Fibroblast of pulmonary artery (primary cell): ENCODE data around the gene RBM15.

Source experiments
- DNase-seq: peaks from one replicate; pipeline ENCODE4 v3.0.0-alpha.2; 2010; ENCODE audit warnings: low read depth
- H3K4me3 ChIP-seq: replicated peaks from 2 replicates; pipeline ENCODE4 v1.5.1; 2011; ENCODE audit warnings: low read depth, mild to moderate bottlenecking, control low read depth, low read length, moderate library complexity
- TF ChIP-seq, protein P1 (sequence below): IDR thresholded peaks from 2 replicates; pipeline ENCODE4 v1.5.1; 2011; ENCODE audit warnings: mild to moderate bottlenecking, control low read depth, low read length, inconsistent platforms; ENCODE audit errors: missing control alignments

RBM15 gene

GRCh38 chr1:110335265-110335664 lies 3.9 kb upstream of the RBM15 start:
- DNase-seq, result no peak
- no peak overlapping the region for H3K4me3 ChIP-seq
- TF ChIP-seq, protein P1, sequence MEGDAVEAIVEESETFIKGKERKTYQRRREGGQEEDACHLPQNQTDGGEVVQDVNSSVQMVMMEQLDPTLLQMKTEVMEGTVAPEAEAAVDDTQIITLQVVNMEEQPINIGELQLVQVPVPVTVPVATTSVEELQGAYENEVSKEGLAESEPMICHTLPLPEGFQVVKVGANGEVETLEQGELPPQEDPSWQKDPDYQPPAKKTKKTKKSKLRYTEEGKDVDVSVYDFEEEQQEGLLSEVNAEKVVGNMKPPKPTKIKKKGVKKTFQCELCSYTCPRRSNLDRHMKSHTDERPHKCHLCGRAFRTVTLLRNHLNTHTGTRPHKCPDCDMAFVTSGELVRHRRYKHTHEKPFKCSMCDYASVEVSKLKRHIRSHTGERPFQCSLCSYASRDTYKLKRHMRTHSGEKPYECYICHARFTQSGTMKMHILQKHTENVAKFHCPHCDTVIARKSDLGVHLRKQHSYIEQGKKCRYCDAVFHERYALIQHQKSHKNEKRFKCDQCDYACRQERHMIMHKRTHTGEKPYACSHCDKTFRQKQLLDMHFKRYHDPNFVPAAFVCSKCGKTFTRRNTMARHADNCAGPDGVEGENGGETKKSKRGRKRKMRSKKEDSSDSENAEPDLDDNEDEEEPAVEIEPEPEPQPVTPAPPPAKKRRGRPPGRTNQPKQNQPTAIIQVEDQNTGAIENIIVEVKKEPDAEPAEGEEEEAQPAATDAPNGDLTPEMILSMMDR, result no peak

DNA sequence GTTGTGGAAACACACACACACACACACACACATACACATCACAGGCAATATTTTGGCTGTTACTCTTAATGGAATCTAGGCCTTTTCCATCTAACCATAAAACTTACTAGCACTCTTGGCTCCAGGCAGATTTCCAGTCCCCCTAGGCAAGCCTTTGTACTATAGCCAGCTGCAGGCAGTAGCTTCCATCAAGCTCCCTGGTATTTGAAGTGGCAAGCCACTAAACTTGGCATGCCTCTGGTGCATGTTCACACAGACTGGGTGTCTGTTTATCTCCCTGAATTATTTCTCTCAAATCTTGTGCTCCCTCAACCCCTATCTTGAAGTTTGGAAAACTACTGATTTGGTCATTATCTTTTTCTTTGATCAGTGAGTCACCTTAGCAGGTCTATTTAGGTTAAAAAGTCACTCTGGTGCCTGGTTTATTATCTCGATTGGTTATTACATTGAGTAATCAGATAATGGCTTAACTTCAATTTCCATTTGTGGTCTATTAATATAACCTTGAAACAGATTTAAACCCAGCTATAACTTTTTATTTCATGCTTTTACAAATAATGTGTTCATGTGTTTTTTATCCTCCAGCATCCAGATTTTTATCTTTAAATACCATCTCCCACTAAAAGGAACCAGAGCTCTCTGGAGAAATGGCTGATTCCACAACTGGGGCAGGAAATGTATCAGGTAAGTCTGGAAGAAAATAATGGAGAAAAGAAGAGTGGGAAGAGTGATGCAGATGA lies 2.7 kb upstream of the RBM15 start:
- DNase-seq, result no peak
- TF ChIP-seq, protein P1, result no peak
- no peak overlapping the region for H3K4me3 ChIP-seq

- peak overlapping the region; percentile 95 for H3K4me3 ChIP-seq
- DNase-seq, result no peak
- TF ChIP-seq, protein P1, result no peak
Measured at GRCh38 chr1:110337704-110338308, 1.4 kb upstream of the RBM15 start.

GRCh38 chr1:110338309-110338885 lies 780 bp upstream of the RBM15 start:
- peak overlapping the region; percentile 95 for H3K4me3 ChIP-seq
- TF ChIP-seq, protein P1, result peak; percentile 26
- DNase-seq, result no peak

DNA sequence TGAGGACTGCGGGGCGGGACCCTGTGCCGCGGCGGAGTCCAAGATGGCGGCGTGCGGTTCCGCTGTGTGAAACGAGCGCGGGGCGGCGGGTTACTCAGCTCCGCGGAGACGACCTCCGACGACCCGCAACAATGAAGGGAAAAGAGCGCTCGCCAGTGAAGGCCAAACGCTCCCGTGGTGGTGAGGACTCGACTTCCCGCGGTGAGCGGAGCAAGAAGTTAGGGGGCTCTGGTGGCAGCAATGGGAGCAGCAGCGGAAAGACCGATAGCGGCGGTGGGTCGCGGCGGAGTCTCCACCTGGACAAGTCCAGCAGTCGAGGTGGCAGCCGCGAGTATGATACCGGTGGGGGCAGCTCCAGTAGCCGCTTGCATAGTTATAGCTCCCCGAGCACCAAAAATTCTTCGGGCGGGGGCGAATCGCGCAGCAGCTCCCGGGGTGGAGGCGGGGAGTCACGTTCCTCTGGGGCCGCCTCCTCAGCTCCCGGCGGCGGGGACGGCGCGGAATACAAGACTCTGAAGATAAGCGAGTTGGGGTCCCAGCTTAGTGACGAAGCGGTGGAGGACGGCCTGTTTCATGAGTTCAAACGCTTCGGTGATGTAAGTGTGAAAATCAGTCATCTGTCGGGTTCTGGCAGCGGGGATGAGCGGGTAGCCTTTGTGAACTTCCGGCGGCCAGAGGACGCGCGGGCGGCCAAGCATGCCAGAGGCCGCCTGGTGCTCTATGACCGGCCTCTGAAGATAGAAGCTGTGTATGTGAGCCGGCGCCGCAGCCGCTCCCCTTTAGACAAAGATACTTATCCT lies 430 bp downstream of the RBM15 start:
- peak overlapping the region; percentile 95 for H3K4me3 ChIP-seq
- TF ChIP-seq, protein P1, result peak; percentile 55
- DNase-seq, result peak; percentile 39

DNA sequence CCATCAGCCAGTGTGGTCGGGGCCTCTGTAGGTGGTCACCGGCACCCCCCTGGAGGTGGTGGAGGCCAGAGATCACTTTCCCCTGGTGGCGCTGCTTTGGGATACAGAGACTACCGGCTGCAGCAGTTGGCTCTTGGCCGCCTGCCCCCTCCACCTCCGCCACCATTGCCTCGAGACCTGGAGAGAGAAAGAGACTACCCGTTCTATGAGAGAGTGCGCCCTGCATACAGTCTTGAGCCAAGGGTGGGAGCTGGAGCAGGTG lies 961 bp downstream of the RBM15 start:
- H3K4me3 ChIP-seq, result peak overlapping the region; percentile 95
- no peak for DNase-seq
- TF ChIP-seq, protein P1, result no peak
